HG02840 (cell line): ENCODE results near the gene POC1A.

ENCODE experiments used
- ATAC-seq: cut with Tn5 transposase; IDR thresholded peaks from one replicate; pipeline ENCODE4 v1.9.1; 2021; ENCODE audit warnings: mild to moderate bottlenecking, moderate library complexity, moderate number of reproducible peaks; ENCODE audit not compliant: unreplicated experiment, low FRiP score

Gene POC1A

GRCh38 chr3:52132930-52133329 is 21.3 kb downstream of the POC1A start:
- ATAC-seq, result no peak

- no peak for ATAC-seq
Observed at GRCh38 chr3:52132041-52132440, 22.2 kb downstream of the POC1A start.

GRCh38 chr3:52130966-52131622 is 23.1 kb downstream of the POC1A start:
- ATAC-seq, result no peak

GRCh38 chr3:52128118-52128683 is 26.0 kb downstream of the POC1A start:
- ATAC-seq, result no peak

GRCh38 chr3:52126500-52126899 is 27.7 kb downstream of the POC1A start:
- ATAC-seq, result no peak

- ATAC-seq, result no peak
Observed at GRCh38 chr3:52126036-52126435, 28.2 kb downstream of the POC1A start.

GRCh38 chr3:52124766-52125165 is 29.5 kb downstream of the POC1A start:
- no peak for ATAC-seq

GRCh38 chr3:52124126-52124525 is 30.1 kb downstream of the POC1A start:
- ATAC-seq, result no peak

- no peak for ATAC-seq
Observed at GRCh38 chr3:52123106-52123725, 31.0 kb downstream of the POC1A start.

- no peak for ATAC-seq
Observed at GRCh38 chr3:52122491-52122890, 31.7 kb downstream of the POC1A start.

- ATAC-seq, result no peak
Observed at GRCh38 chr3:52121813-52122212, 32.4 kb downstream of the POC1A start.

GRCh38 chr3:52121464-52121805 is 32.8 kb downstream of the POC1A start:
- no peak for ATAC-seq

GRCh38 chr3:52120556-52121463 is 33.4 kb downstream of the POC1A start:
- no peak for ATAC-seq

GRCh38 chr3:52119826-52120225 is 34.4 kb downstream of the POC1A start:
- ATAC-seq, result no peak

GRCh38 chr3:52119099-52119498 is 35.1 kb downstream of the POC1A start:
- no peak for ATAC-seq

- ATAC-seq, result no peak
Observed at GRCh38 chr3:52118156-52118875, 35.9 kb downstream of the POC1A start.

- no peak for ATAC-seq
Observed at GRCh38 chr3:52117537-52117936, 36.7 kb downstream of the POC1A start.

- no peak for ATAC-seq
Observed at GRCh38 chr3:52112056-52112455, 42.2 kb downstream of the POC1A start.

GRCh38 chr3:52110502-52110901 is 43.7 kb downstream of the POC1A start:
- no peak for ATAC-seq

GRCh38 chr3:52109611-52110301 is 44.5 kb downstream of the POC1A start:
- ATAC-seq, result no peak
